Progenitor cell of endocrine pancreas (in vitro differentiated cells): ENCODE measurements around the gene PEAR1. TPM values are rescaled to one million over a fixed set of nuclear protein-coding genes. Genes with fewer than 3 reads are reported as not detected.

Experiments
- DNase-seq: peaks from one replicate; pipeline ENCODE4 v3.0.0; 2021; ENCODE audit warnings: low spot score; ENCODE audit not compliant: unreplicated experiment
- H3K27ac Mint-ChIP-seq: 2 replicates; pipeline ENCODE4 v1.8.0; 2021; ENCODE audit warnings: mild to moderate bottlenecking, moderate library complexity, mixed read lengths
- H3K27me3 Mint-ChIP-seq: 2 replicates; pipeline ENCODE4 v1.8.0; 2021; ENCODE audit warnings: mixed read lengths
- H3K36me3 Mint-ChIP-seq: 2 replicates; pipeline ENCODE4 v1.8.0; 2022; ENCODE audit warnings: mixed read lengths; ENCODE audit not compliant: insufficient read depth
- H3K4me1 Mint-ChIP-seq: 2 replicates; pipeline ENCODE4 v1.8.0; 2021; ENCODE audit warnings: low read depth, mixed read lengths
- H3K4me3 Mint-ChIP-seq: 2 replicates; pipeline ENCODE4 v1.8.0; 2021; ENCODE audit warnings: low read depth, mild to moderate bottlenecking, moderate library complexity, mixed read lengths
- H3K9me3 Mint-ChIP-seq: 2 replicates; pipeline ENCODE4 v1.8.0; 2021; ENCODE audit warnings: low read depth, mixed read lengths
- CTCF ChIP-seq: fragments of 200-600 bp; sonication (generic); IDR thresholded peaks from one replicate; pipeline ENCODE4 v1.5.0; 2021; ENCODE audit warnings: antibody characterized with exemption, mild to moderate bottlenecking; ENCODE audit not compliant: unreplicated experiment
- total RNA-seq: library from RNA; stranded (reverse); gene quantifications from 2 replicates; pipeline ENCODE4 v1.2.1, GENCODE V29; 2021

The PEAR1 gene
- total RNA-seq, 1 donor from 2014 or later = not detected

GRCh38 chr1:156948708-156949107 is 55.2 kb downstream of the PEAR1 start:
- TF ChIP-seq CTCF = peak; percentile 42
- no peaks in the 10 kb centered on the region for H3K4me1 Mint-ChIP-seq
- H3K9me3 Mint-ChIP-seq = no peaks in the 10 kb centered on the region
- no peaks in the 10 kb centered on the region for H3K27me3 Mint-ChIP-seq
- H3K4me3 Mint-ChIP-seq = no peak overlapping the region
- H3K27ac Mint-ChIP-seq = no peak overlapping the region
- peaks cover 28% of the 10 kb centered on the region for H3K36me3 Mint-ChIP-seq
- DNase-seq = no peak

- Mint-ChIP-seq H3K27me3 (no peaks in the 10 kb centered on the region), H3K27ac (no peak overlapping the region), H3K4me1 (no peaks in the 10 kb centered on the region), H3K36me3 (peaks cover 27% of the 10 kb centered on the region), H3K9me3 (no peaks in the 10 kb centered on the region), H3K4me3 (no peak overlapping the region)
- no peak for TF ChIP-seq CTCF
- no peak for DNase-seq
These were observed 55.6 kb downstream of the PEAR1 start for GRCh38 chr1:156949127-156949526.

- H3K4me3 Mint-ChIP-seq = no peak overlapping the region
- no peak overlapping the region for H3K27ac Mint-ChIP-seq
- DNase-seq = no peak
- no peaks in the 10 kb centered on the region for H3K4me1 Mint-ChIP-seq
- TF ChIP-seq CTCF = no peak
- no peaks in the 10 kb centered on the region for H3K27me3 Mint-ChIP-seq
- peaks cover 26% of the 10 kb centered on the region for H3K36me3 Mint-ChIP-seq
- no peaks in the 10 kb centered on the region for H3K9me3 Mint-ChIP-seq
These were observed 57.9 kb downstream of the PEAR1 start for GRCh38 chr1:156951371-156951770.

- peaks cover 27% of the 10 kb centered on the region for H3K36me3 Mint-ChIP-seq
- no peak overlapping the region for H3K4me3 Mint-ChIP-seq
- H3K27me3 Mint-ChIP-seq = no peaks in the 10 kb centered on the region
- no peak for TF ChIP-seq CTCF
- H3K9me3 Mint-ChIP-seq = no peaks in the 10 kb centered on the region
- no peaks in the 10 kb centered on the region for H3K4me1 Mint-ChIP-seq
- no peak for DNase-seq
- no peak overlapping the region for H3K27ac Mint-ChIP-seq
These were observed 60.1 kb downstream of the PEAR1 start for GRCh38 chr1:156953571-156953970.

GRCh38 chr1:156956333-156956732 is 62.8 kb downstream of the PEAR1 start:
- TF ChIP-seq CTCF = no peak
- Mint-ChIP-seq H3K27ac (no peak overlapping the region), H3K27me3 (no peaks in the 10 kb centered on the region)

More at GRCh38 chr1:156956333-156956732, 62.8 kb downstream of the PEAR1 start:
- no peak for DNase-seq
- H3K9me3 Mint-ChIP-seq = no peaks in the 10 kb centered on the region
- H3K36me3 Mint-ChIP-seq = peaks cover 38% of the 10 kb centered on the region
- no peaks in the 10 kb centered on the region for H3K4me1 Mint-ChIP-seq
- H3K4me3 Mint-ChIP-seq = no peak overlapping the region
